ENCODE results near the gene PM20D1.
"Not testable (repeated sequence)": the region's sequence is repeated elsewhere in the genome, so short reads cannot be mapped to it uniquely, and the experiment has no call there.

Gene PM20D1

GRCh38 chr1:205849619-205850355, at the start of gene PM20D1:
Gene PM20D1, minus strand, starts transcription at chr1:205850132. Its CDS starts 60 bp downstream, at chr1:205850072.
- in situ Hi-C loops (cut with HindIII; ENCODE audit: low pct_ligation_motif_present, low pct_unique_long_range_greater_than_20kb, low sequenced_read_pairs), result no loop called here
- DNase-seq, result no peak

- DNase-seq, result no peak
- in situ Hi-C loops (cut with HindIII; ENCODE audit: low pct_ligation_motif_present, low pct_unique_long_range_greater_than_20kb, low sequenced_read_pairs), result no loop called here
Observed at GRCh38 chr1:205896351-205896750, 46.4 kb upstream of the PM20D1 start.

GRCh38 chr1:205894119-205894518, 44.2 kb upstream of the PM20D1 start:
- in situ Hi-C loops (cut with HindIII; ENCODE audit: low pct_ligation_motif_present, low pct_unique_long_range_greater_than_20kb, low sequenced_read_pairs); DNase-seq: not testable (repeated sequence)

- in situ Hi-C loops (cut with HindIII; ENCODE audit: low pct_ligation_motif_present, low pct_unique_long_range_greater_than_20kb, low sequenced_read_pairs); DNase-seq: not testable (repeated sequence)
Observed at GRCh38 chr1:205892175-205892574, 42.2 kb upstream of the PM20D1 start.

- DNase-seq, result peak; percentile 25
- in situ Hi-C loops (cut with HindIII; ENCODE audit: low pct_ligation_motif_present, low pct_unique_long_range_greater_than_20kb, low sequenced_read_pairs), result not testable (repeated sequence)
Observed at GRCh38 chr1:205891481-205891880, 41.5 kb upstream of the PM20D1 start.

GRCh38 chr1:205890631-205891030, 40.7 kb upstream of the PM20D1 start:
- in situ Hi-C loops (cut with HindIII; ENCODE audit: low pct_ligation_motif_present, low pct_unique_long_range_greater_than_20kb, low sequenced_read_pairs); DNase-seq: not testable (repeated sequence)

- DNase-seq, result peak; percentile 97
- in situ Hi-C loops (cut with HindIII; ENCODE audit: low pct_ligation_motif_present, low pct_unique_long_range_greater_than_20kb, low sequenced_read_pairs), result not testable (repeated sequence)
Observed at GRCh38 chr1:205889706-205890105, 39.8 kb upstream of the PM20D1 start.

GRCh38 chr1:205889006-205889405, 39.1 kb upstream of the PM20D1 start:
- peak; percentile 22 for DNase-seq
- in situ Hi-C loops (cut with HindIII; ENCODE audit: low pct_ligation_motif_present, low pct_unique_long_range_greater_than_20kb, low sequenced_read_pairs), result not testable (repeated sequence)

- no peak for DNase-seq
- in situ Hi-C loops (cut with HindIII; ENCODE audit: low pct_ligation_motif_present, low pct_unique_long_range_greater_than_20kb, low sequenced_read_pairs), result no loop called here
Observed at GRCh38 chr1:205883792-205884191, 33.9 kb upstream of the PM20D1 start.

- in situ Hi-C loops (cut with HindIII; ENCODE audit: low pct_ligation_motif_present, low pct_unique_long_range_greater_than_20kb, low sequenced_read_pairs), result no loop called here
- DNase-seq, result no peak
Observed at GRCh38 chr1:205880923-205881322, 31.0 kb upstream of the PM20D1 start.

GRCh38 chr1:205879974-205880373, 30.0 kb upstream of the PM20D1 start:
- no peak for DNase-seq
- in situ Hi-C loops (cut with HindIII; ENCODE audit: low pct_ligation_motif_present, low pct_unique_long_range_greater_than_20kb, low sequenced_read_pairs), result no loop called here

- in situ Hi-C loops (cut with HindIII; ENCODE audit: low pct_ligation_motif_present, low pct_unique_long_range_greater_than_20kb, low sequenced_read_pairs), result no loop called here
- no peak for DNase-seq
Observed at GRCh38 chr1:205878026-205878425, 28.1 kb upstream of the PM20D1 start.

GRCh38 chr1:205873148-205873547, 23.2 kb upstream of the PM20D1 start:
- in situ Hi-C loops (cut with HindIII; ENCODE audit: low pct_ligation_motif_present, low pct_unique_long_range_greater_than_20kb, low sequenced_read_pairs); DNase-seq: not testable (repeated sequence)

GRCh38 chr1:205870236-205870635, 20.3 kb upstream of the PM20D1 start:
- in situ Hi-C loops (cut with HindIII; ENCODE audit: low pct_ligation_motif_present, low pct_unique_long_range_greater_than_20kb, low sequenced_read_pairs), result no loop called here
- no peak for DNase-seq

GRCh38 chr1:205861540-205861939, 11.6 kb upstream of the PM20D1 start:
- in situ Hi-C loops (cut with HindIII; ENCODE audit: low pct_ligation_motif_present, low pct_unique_long_range_greater_than_20kb, low sequenced_read_pairs), result no loop called here
- no peak for DNase-seq

GRCh38 chr1:205858141-205858961, 8.4 kb upstream of the PM20D1 start:
- in situ Hi-C loops (cut with HindIII; ENCODE audit: low pct_ligation_motif_present, low pct_unique_long_range_greater_than_20kb, low sequenced_read_pairs), result no loop called here
- no peak for DNase-seq

GRCh38 chr1:205857501-205857900, 7.6 kb upstream of the PM20D1 start:
- in situ Hi-C loops (cut with HindIII; ENCODE audit: low pct_ligation_motif_present, low pct_unique_long_range_greater_than_20kb, low sequenced_read_pairs); DNase-seq: not testable (repeated sequence)

GRCh38 chr1:205856433-205856832, 6.5 kb upstream of the PM20D1 start:
- no peak for DNase-seq
- in situ Hi-C loops (cut with HindIII; ENCODE audit: low pct_ligation_motif_present, low pct_unique_long_range_greater_than_20kb, low sequenced_read_pairs), result no loop called here

- DNase-seq, result no peak
- in situ Hi-C loops (cut with HindIII; ENCODE audit: low pct_ligation_motif_present, low pct_unique_long_range_greater_than_20kb, low sequenced_read_pairs), result no loop called here
Observed at GRCh38 chr1:205852969-205853368, 3.0 kb upstream of the PM20D1 start.

GRCh38 chr1:205851993-205852392, 2.1 kb upstream of the PM20D1 start:
- no peak for DNase-seq
- in situ Hi-C loops (cut with HindIII; ENCODE audit: low pct_ligation_motif_present, low pct_unique_long_range_greater_than_20kb, low sequenced_read_pairs), result no loop called here
